Measurements from ENCODE around the gene PON2. TPM values are rescaled to one million over a fixed set of nuclear protein-coding genes. Genes with fewer than 3 reads are reported as not detected.

Gene PON2
- 41.9 and 51.7 TPM in 2 replicates for total RNA-seq (2014; rRNA removed; shearing (Covaris generic))

GRCh38 chr7:95434557-95435421 is at the start of gene PON2:
Gene PON2 (minus strand): TSS chr7:95435028. CDS start chr7:95434951, 77 bp downstream.

GRCh38 chr7:95396136-95397032 is 38.4 kb downstream of the PON2 start, which contains the start of gene PON3:
Gene PON3 (minus strand): TSS chr7:95396375. CDS start chr7:95396350, 25 bp downstream.

Other genes with a start within 250 kb of the PON2 start
- not detected in 2 replicates for gene PON1, start 110.5 kb downstream of the PON2 start, total RNA-seq (2014; rRNA removed; shearing (Covaris generic))
- gene PON3, start 38.7 kb downstream of the PON2 start, total RNA-seq (2014; rRNA removed; shearing (Covaris generic)): not detected in 2 replicates
- gene ASB4, start 50.9 kb upstream of the PON2 start, total RNA-seq (2014; rRNA removed; shearing (Covaris generic)): not detected in 2 replicates
- gene PDK4, start 161.5 kb upstream of the PON2 start, total RNA-seq (2014; rRNA removed; shearing (Covaris generic)): 5.4 and 6.8 TPM in 2 replicates